Chondrocyte (in vitro differentiated cells): ENCODE data around the gene RBP4. TPM values are rescaled to one million over a fixed set of nuclear protein-coding genes. Genes with fewer than 3 reads are reported as not detected.

ENCODE experiments used
- DNase-seq: peaks from one replicate; pipeline ENCODE4 v3.0.0; 2021; ENCODE audit warnings: mixed read lengths, low spot score
- H3K27ac Mint-ChIP-seq: one replicate; pipeline ENCODE4 v1.8.0; 2021; ENCODE audit warnings: mild to moderate bottlenecking, moderate library complexity, mixed read lengths; ENCODE audit not compliant: unreplicated experiment
- H3K27me3 Mint-ChIP-seq: 2 replicates; pipeline ENCODE4 v1.8.0; 2021; ENCODE audit warnings: low read depth, mixed read lengths
- H3K36me3 Mint-ChIP-seq: 2 replicates; pipeline ENCODE4 v1.8.0; 2021; ENCODE audit warnings: low read depth, mixed read lengths
- H3K4me1 Mint-ChIP-seq: 2 replicates; pipeline ENCODE4 v1.8.0; 2021; ENCODE audit warnings: low read depth, mild to moderate bottlenecking, mixed read lengths
- H3K4me3 Mint-ChIP-seq: one replicate; pipeline ENCODE4 v1.8.0; 2021; ENCODE audit warnings: mild to moderate bottlenecking, moderate library complexity, mixed read lengths; ENCODE audit not compliant: unreplicated experiment
- H3K9me3 Mint-ChIP-seq: 2 replicates; pipeline ENCODE4 v1.8.0; 2021; ENCODE audit warnings: low read depth, mixed read lengths
- CTCF ChIP-seq: fragments of 200-600 bp; sonication (generic); IDR thresholded peaks from 2 replicates; pipeline ENCODE4 v1.5.0; 2021; ENCODE audit warnings: antibody characterized with exemption, mild to moderate bottlenecking, moderate library complexity
- total RNA-seq: library from RNA; stranded (reverse); gene quantifications from 3 replicates; pipeline ENCODE4 v1.2.1, GENCODE V29; 2021

The RBP4 gene
- total RNA-seq, 1 donor from 2014 or later, result 30.1 TPM

DNA sequence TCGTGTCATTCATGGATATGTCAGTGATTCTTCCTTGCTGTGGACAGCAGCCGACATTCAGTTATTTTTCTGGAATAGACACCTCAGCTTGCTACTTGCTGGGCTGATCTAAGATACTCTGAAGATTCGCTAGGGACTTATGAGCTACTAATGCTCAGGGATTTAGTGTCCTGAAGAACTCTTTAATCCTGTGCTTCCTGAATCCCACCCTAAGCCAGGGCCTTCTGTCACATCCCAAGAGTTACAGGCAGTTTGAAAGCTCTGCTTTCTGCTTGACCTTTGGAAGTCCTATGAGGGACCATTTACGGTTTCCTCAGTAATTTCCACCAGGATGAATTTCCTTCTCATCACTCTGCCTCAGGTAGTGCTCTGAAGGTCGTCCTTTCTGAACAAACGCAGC is 11.3 kb upstream of the RBP4 start, which contains the start of gene PDE6C:
PDE6C (plus strand) TSS at position 227 of the 400 bp plus-strand sequence. CDS start 189 bp downstream, outside the sequence.
- no peak within 1 kb of the TSS for H3K27ac Mint-ChIP-seq
- no peaks in the 10 kb centered on the region for H3K9me3 Mint-ChIP-seq
- no peak for DNase-seq
- no peak for TF ChIP-seq CTCF
- H3K27me3 Mint-ChIP-seq, result peaks cover 2% of the 10 kb centered on the region
- H3K4me3 Mint-ChIP-seq, result no peak within 1 kb of the TSS
- no peaks in the 10 kb centered on the region for H3K36me3 Mint-ChIP-seq
- H3K4me1 Mint-ChIP-seq, result no peaks in the 10 kb centered on the region

DNA sequence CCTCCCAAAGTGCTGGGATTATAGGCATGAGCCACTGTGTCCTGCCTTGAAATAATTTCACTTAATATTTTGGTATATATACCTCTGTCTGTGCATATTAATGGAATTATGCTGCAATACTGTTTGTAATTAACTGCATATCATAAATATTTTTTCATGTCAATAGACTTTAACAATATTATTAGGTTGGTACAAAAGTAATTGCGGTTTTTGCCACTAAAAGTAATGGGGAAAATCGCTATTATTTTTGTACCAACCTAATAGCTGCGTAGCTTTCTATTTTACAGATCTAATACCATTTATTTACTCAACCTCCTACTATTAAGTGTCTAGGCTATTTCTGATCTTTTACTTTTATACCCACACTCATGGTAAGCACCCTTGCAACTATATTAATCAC is 7.4 kb upstream of the RBP4 start:
- no peak for DNase-seq
- H3K27me3 Mint-ChIP-seq, result peaks cover 7% of the 10 kb centered on the region
- H3K9me3 Mint-ChIP-seq, result no peaks in the 10 kb centered on the region
- no peak overlapping the region for H3K4me3 Mint-ChIP-seq
- no peaks in the 10 kb centered on the region for H3K36me3 Mint-ChIP-seq
- TF ChIP-seq CTCF, result no peak
- peaks cover 10% of the 10 kb centered on the region for H3K4me1 Mint-ChIP-seq
- H3K27ac Mint-ChIP-seq, result no peak overlapping the region

DNA sequence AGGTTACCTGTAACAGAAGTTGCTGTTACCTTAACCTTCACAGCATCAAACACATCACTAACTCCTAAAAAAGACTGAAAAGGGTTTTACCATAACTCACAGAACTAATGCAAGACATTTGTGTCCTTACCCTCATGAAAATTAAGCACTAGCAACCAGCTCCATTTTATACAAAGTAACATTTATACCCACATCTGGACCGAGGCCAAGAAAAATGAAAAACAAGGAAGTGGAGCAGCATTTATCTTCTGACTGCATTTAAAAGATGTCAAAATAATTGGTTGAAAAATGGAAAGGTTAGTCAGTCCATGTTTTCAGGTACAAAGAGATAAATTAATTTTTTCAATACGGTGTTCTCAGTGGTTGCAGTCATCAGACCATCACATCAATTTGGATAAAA is 3.1 kb upstream of the RBP4 start:
- H3K4me1 Mint-ChIP-seq, result peaks cover 15% of the 10 kb centered on the region
- H3K4me3 Mint-ChIP-seq, result no peak overlapping the region
- H3K27ac Mint-ChIP-seq, result no peak overlapping the region
- peaks cover 11% of the 10 kb centered on the region for H3K27me3 Mint-ChIP-seq
- TF ChIP-seq CTCF, result no peak
- DNase-seq, result no peak
- no peaks in the 10 kb centered on the region for H3K9me3 Mint-ChIP-seq
- H3K36me3 Mint-ChIP-seq, result no peaks in the 10 kb centered on the region

- Mint-ChIP-seq H3K4me1 (peaks cover 15% of the 10 kb centered on the region), H3K27me3 (peaks cover 11% of the 10 kb centered on the region)
Observed at GRCh38 chr10:93603023-93603422, 2.0 kb upstream of the RBP4 start.

DNA sequence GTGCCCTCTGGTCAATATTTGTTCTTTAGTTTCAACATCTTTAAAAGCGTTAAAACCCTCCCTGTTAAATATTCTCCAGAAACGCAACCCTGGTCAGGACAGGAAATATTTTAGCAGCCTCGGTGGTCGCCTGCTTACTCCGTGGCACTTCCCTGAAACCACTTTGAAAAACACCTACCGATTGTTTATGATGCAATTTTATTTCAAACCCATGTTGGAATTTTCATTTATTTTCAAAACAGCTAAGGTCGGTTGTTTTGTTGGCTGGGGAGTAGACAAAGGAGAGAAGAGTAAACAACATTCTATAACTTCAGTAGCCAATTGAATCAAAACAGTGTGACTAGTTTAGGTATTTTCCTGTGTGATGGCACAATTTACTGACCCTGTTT is 733 bp upstream of the RBP4 start:
- peak overlapping the region; percentile 41 for H3K4me3 Mint-ChIP-seq
- TF ChIP-seq CTCF, result no peak
- H3K27me3 Mint-ChIP-seq, result peaks cover 11% of the 10 kb centered on the region
- no peak overlapping the region for H3K27ac Mint-ChIP-seq
- no peaks in the 10 kb centered on the region for H3K9me3 Mint-ChIP-seq
- DNase-seq, result no peak
- H3K4me1 Mint-ChIP-seq, result peaks cover 15% of the 10 kb centered on the region
- no peaks in the 10 kb centered on the region for H3K36me3 Mint-ChIP-seq

More at GRCh38 chr10:93603023-93603422, 2.0 kb upstream of the RBP4 start:
- no peak overlapping the region for H3K27ac Mint-ChIP-seq
- no peaks in the 10 kb centered on the region for H3K9me3 Mint-ChIP-seq
- no peak overlapping the region for H3K4me3 Mint-ChIP-seq
- no peak for TF ChIP-seq CTCF
- no peak for DNase-seq
- H3K36me3 Mint-ChIP-seq, result no peaks in the 10 kb centered on the region
